Loucy (cell line): ENCODE measurements around the gene DNAI4.

Source experiments
- EZH2phosphoT487 ChIP-seq: fragments of 200-600 bp; IDR thresholded peaks from 2 replicates; pipeline ENCODE4 v1.6.1; 2018; ENCODE audit warnings: antibody characterized with exemption, mild to moderate bottlenecking, moderate library complexity, borderline replicate concordance
- TF ChIP-seq, protein P1 (sequence below): fragments of 200-600 bp; sonication (generic); conservative IDR thresholded peaks from 2 replicates; pipeline ENCODE4 v1.5.1; 2014; ENCODE audit warnings: mild to moderate bottlenecking, antibody characterized with exemption, low read length

DNA sequence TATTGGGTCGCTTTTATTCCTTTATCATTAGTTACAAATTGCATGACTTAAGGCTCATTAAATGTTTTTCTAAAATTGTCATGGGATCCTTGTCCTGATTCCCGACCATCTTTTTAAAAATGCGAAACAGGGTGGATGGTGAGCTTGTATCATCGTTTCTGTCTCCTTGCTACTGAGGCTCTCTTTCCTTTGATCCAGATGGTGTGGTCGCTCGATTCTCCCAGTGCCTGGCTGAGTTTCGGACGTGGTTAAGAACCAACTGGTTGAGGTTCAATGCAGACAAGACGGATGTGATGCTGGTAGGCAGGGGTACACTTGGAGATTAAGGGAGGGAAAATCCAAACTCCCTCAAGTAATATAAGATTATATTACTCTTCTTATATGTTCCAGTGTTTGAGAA is 1.3 kb upstream of the DNAI4 start:
- TF ChIP-seq, protein P1, sequence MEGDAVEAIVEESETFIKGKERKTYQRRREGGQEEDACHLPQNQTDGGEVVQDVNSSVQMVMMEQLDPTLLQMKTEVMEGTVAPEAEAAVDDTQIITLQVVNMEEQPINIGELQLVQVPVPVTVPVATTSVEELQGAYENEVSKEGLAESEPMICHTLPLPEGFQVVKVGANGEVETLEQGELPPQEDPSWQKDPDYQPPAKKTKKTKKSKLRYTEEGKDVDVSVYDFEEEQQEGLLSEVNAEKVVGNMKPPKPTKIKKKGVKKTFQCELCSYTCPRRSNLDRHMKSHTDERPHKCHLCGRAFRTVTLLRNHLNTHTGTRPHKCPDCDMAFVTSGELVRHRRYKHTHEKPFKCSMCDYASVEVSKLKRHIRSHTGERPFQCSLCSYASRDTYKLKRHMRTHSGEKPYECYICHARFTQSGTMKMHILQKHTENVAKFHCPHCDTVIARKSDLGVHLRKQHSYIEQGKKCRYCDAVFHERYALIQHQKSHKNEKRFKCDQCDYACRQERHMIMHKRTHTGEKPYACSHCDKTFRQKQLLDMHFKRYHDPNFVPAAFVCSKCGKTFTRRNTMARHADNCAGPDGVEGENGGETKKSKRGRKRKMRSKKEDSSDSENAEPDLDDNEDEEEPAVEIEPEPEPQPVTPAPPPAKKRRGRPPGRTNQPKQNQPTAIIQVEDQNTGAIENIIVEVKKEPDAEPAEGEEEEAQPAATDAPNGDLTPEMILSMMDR, result no peak
- TF ChIP-seq EZH2phosphoT487, result no peak
